OCI-LY7 (cell line): Measurements from ENCODE around the gene RDH13. TPM values are rescaled to one million over a fixed set of nuclear protein-coding genes. Genes with fewer than 3 reads are reported as not detected.

Experiments
- BruUV-seq: library from RNA; stranded (reverse); fragments of 400-500 nt; replicated peaks from 2 replicates; lab custom pipeline; 2021; lab: Mats Ljungman, UMichigan
- CTCF ChIA-PET: fragments of 300-600 bp; sonication (Branson Sonifier 250); formaldehyde crosslinking; loops from one replicate; lab custom pipeline; 2022; ENCODE audit warnings: antibody characterized with exemption; ENCODE audit not compliant: unreplicated experiment; lab: Charles Lee
- POLR2A ChIA-PET: fragments of 300-600 bp; sonication (Branson Sonifier 250); formaldehyde crosslinking; loops from one replicate; lab custom pipeline; 2022; ENCODE audit warnings: antibody characterized with exemption; lab: Charles Lee
- DNase-seq: peaks from one replicate; pipeline ENCODE4 v3.0.0-alpha.2; 2015; ENCODE audit warnings: low spot score
- H2AFZ ChIP-seq: fragments of 200-600 bp; sonication (generic), shearing (Covaris generic); 2 replicates; pipeline ENCODE4 v1.6.1; 2014; ENCODE audit warnings: mild to moderate bottlenecking, antibody characterized with exemption, low read length, moderate library complexity
- H3K27ac ChIP-seq: fragments of 200-600 bp; sonication (generic); 2 replicates; pipeline ENCODE4 v1.5.1; 2014; ENCODE audit warnings: mixed run types, low read depth, mild to moderate bottlenecking, moderate library complexity, low read length, inconsistent platforms; ENCODE audit not compliant: poor library complexity, severe bottlenecking
- H3K36me3 ChIP-seq: fragments of 200-600 bp; sonication (generic); 2 replicates; pipeline ENCODE4 v1.6.1; 2014; ENCODE audit warnings: mild to moderate bottlenecking, antibody characterized with exemption, low read length, moderate library complexity, mixed read lengths; ENCODE audit not compliant: insufficient read depth
- H3K4me1 ChIP-seq: fragments of 200-600 bp; sonication (generic); 2 replicates; pipeline ENCODE4 v1.5.1; 2014; ENCODE audit warnings: mild to moderate bottlenecking, low read length; ENCODE audit not compliant: insufficient read depth, poor library complexity, severe bottlenecking
- H3K4me2 ChIP-seq: fragments of 200-600 bp; sonication (generic); 2 replicates; pipeline ENCODE4 v1.6.1; 2014; ENCODE audit warnings: mild to moderate bottlenecking, low read length
- H3K4me3 ChIP-seq: fragments of 200-600 bp; sonication (generic); 2 replicates; pipeline ENCODE4 v1.5.1; 2014; ENCODE audit warnings: mild to moderate bottlenecking, low read depth, low read length; ENCODE audit not compliant: poor library complexity, severe bottlenecking
- H3K79me2 ChIP-seq: fragments of 200-600 bp; sonication (generic); 2 replicates; pipeline ENCODE4 v1.6.1; 2016; ENCODE audit warnings: low read depth, mild to moderate bottlenecking, low read length, moderate library complexity, mixed read lengths; ENCODE audit not compliant: insufficient read depth
- H3K9me2 ChIP-seq: fragments of 200-600 bp; sonication (generic); 2 replicates; pipeline ENCODE4 v1.6.1; 2016; ENCODE audit warnings: mild to moderate bottlenecking, low read length, mixed read lengths; ENCODE audit not compliant: insufficient read depth
- H3K9me3 ChIP-seq: fragments of 200-600 bp; sonication (generic); 2 replicates; pipeline ENCODE4 v1.6.1; 2014; ENCODE audit warnings: mild to moderate bottlenecking, mixed run types, low read length, mixed read lengths
- H4K20me1 ChIP-seq: fragments of 200-600 bp; sonication (generic); 2 replicates; pipeline ENCODE4 v1.6.1; 2014; ENCODE audit warnings: mild to moderate bottlenecking, antibody characterized with exemption, low read length, moderate library complexity, mixed read lengths; ENCODE audit not compliant: insufficient read depth
- EZH2phosphoT487 ChIP-seq: fragments of 200-600 bp; sonication (generic); IDR thresholded peaks from 2 replicates; pipeline ENCODE4 v1.6.1; 2018; ENCODE audit warnings: low read depth, borderline replicate concordance, mild to moderate bottlenecking, mixed run types, antibody characterized with exemption, low read length, moderate library complexity, mixed read lengths
- intact Hi-C: fragments of 100-400 bp; cut with micrococcal nuclease; formaldehyde crosslinking; loops from one replicate; pipeline ENCODE4 v1.10.0; 2022; ENCODE audit not compliant: unreplicated experiment
- total RNA-seq, 2 experiments: library from RNA; depleted of rRNA in 1 of 2; stranded (reverse); fragments of >200 nt in 1 of 2; shearing (Covaris generic) in 1 of 2; gene quantifications; 2 replicates each; pipeline ENCODE4 v1.2.3, GENCODE V29; 2014 to 2022
- TF ChIP-seq, protein P1 (sequence below): fragments of 200-600 bp; sonication (generic); conservative IDR thresholded peaks from 2 replicates; pipeline ENCODE4 v1.5.1; 2014; ENCODE audit warnings: mild to moderate bottlenecking, antibody characterized with exemption, low read length, moderate library complexity, mixed read lengths

Gene RDH13
- total RNA-seq, 2 experiments from 2014 or later = 19.5 to 23.1 TPM

DNA sequence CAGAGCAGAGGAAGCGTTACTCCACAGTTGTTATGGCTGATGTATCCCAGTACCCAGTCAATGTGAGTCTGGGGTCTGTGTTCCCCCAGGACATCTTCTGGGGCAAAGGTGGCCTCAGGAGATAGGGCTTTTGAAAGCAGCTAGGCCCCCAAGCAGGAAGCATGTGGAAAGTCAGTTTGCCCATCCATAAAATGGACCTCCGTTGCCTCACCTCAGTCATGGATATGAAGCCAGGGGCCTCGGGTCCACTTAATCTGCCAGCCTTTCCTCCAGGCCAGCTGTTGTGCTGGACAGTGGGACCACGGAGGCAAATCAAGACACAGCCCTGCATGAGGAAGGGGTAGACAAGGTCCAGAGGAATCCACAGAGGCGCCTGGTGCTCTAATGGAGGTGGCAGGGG lies 16.0 kb upstream of the RDH13 start:
- Histone ChIP-seq H3K36me3 (no peaks in the 10 kb centered on the region), H3K9me2 (no peaks in the 10 kb centered on the region), H3K4me3 (no peak overlapping the region), H3K79me2 (no peaks in the 10 kb centered on the region), H3K4me1 (peaks cover 20% of the 10 kb centered on the region), H4K20me1 (no peaks in the 10 kb centered on the region), H3K4me2 (no peak overlapping the region), H3K27ac (no peak overlapping the region), H3K9me3 (no peaks in the 10 kb centered on the region), H2AFZ (no peak overlapping the region)
- ChIA-PET CTCF (no interaction called here), POLR2A (no interaction called here)
- TF ChIP-seq, protein P1, sequence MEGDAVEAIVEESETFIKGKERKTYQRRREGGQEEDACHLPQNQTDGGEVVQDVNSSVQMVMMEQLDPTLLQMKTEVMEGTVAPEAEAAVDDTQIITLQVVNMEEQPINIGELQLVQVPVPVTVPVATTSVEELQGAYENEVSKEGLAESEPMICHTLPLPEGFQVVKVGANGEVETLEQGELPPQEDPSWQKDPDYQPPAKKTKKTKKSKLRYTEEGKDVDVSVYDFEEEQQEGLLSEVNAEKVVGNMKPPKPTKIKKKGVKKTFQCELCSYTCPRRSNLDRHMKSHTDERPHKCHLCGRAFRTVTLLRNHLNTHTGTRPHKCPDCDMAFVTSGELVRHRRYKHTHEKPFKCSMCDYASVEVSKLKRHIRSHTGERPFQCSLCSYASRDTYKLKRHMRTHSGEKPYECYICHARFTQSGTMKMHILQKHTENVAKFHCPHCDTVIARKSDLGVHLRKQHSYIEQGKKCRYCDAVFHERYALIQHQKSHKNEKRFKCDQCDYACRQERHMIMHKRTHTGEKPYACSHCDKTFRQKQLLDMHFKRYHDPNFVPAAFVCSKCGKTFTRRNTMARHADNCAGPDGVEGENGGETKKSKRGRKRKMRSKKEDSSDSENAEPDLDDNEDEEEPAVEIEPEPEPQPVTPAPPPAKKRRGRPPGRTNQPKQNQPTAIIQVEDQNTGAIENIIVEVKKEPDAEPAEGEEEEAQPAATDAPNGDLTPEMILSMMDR = no peak
- no peak for TF ChIP-seq EZH2phosphoT487
- DNase-seq = no peak
- intact Hi-C loops = no loop called here
- no TSS peak for BruUV-seq

DNA sequence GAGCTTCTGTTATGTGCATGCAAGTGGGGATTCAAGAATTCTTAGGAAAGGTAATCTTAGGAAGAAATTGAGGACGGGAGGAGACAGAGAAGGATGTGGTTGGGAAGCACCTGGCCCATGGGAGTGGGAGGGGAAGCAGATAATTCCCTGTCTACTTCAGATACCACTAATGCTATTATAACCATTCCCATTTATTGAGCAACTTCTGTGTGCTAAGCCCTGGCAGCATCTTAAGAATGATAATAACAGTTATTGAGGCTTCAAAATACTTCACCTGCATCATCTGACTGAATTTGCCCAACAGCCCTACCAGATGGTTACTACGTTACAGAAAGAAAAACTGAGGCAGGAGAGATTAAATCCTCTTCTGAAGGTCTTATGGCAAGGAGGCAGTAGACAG lies 14.2 kb upstream of the RDH13 start:
- no peaks in the 10 kb centered on the region for H3K79me2 ChIP-seq
- ChIA-PET CTCF (no interaction called here), POLR2A (no interaction called here)
- BruUV-seq = no TSS peak
- H3K9me2 ChIP-seq = no peaks in the 10 kb centered on the region
- no peak for TF ChIP-seq EZH2phosphoT487
- TF ChIP-seq, protein P1 = no peak
- no peak overlapping the region for H2AFZ ChIP-seq
- H3K27ac ChIP-seq = no peak overlapping the region
- peaks cover 18% of the 10 kb centered on the region for H3K4me1 ChIP-seq
- intact Hi-C loops = no loop called here
- no peaks in the 10 kb centered on the region for H4K20me1 ChIP-seq
- no peak overlapping the region for H3K4me3 ChIP-seq
- no peaks in the 10 kb centered on the region for H3K9me3 ChIP-seq
- H3K4me2 ChIP-seq = no peak overlapping the region
- DNase-seq = no peak
- no peaks in the 10 kb centered on the region for H3K36me3 ChIP-seq

DNA sequence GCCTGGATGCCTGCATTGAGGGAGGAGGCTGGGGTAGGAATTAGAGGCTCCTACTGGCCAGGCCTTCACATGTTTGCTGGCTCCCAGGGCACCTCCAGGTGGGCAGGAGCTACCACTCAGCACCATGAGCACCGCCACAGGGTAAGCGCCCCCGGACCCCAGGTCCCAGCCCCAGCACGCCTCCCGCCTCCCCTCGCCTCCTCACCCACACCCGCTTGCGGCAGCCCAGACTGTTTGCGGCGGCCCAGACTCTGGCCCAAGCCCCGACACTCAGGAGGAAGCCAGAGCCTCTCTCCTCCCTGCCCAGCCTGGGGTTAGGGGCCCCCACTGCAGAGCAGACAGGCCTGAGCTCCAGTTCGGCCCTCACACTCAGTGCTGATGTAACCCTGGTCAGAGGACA lies 13.4 kb upstream of the RDH13 start:
- no TSS peak for BruUV-seq
- Histone ChIP-seq H3K9me3 (no peaks in the 10 kb centered on the region), H3K36me3 (no peaks in the 10 kb centered on the region), H3K4me3 (no peak overlapping the region), H3K9me2 (no peaks in the 10 kb centered on the region), H3K27ac (no peak overlapping the region), H3K4me1 (peaks cover 17% of the 10 kb centered on the region), H2AFZ (no peak overlapping the region), H3K79me2 (no peaks in the 10 kb centered on the region), H3K4me2 (no peak overlapping the region), H4K20me1 (no peaks in the 10 kb centered on the region)
- TF ChIP-seq, protein P1 = no peak
- no peak for TF ChIP-seq EZH2phosphoT487
- DNase-seq = no peak
- CTCF ChIA-PET = no interaction called here
- POLR2A ChIA-PET = no interaction called here
- intact Hi-C loops = no loop called here
